ENCODE measurements around the gene CAPG. TPM values are rescaled to one million over a fixed set of nuclear protein-coding genes. Genes with fewer than 3 reads are reported as not detected.

CAPG gene
- total and polyA plus RNA-seq, 9 of the 15 experiments (the other 6 are each of a cell fraction or from before 2014, with no cell fraction given), result 10.6 to 90.4 (median 56.0) TPM

- TF ChIP-seq TAF15 (IDR thresholded peaks at IDR 0.05; ENCODE audit: low read depth, low read length) (no peak), ZNF830 (CRISPR knock-in tag; IDR thresholded peaks at IDR 0.05) (no peak), SUPT5H (IDR thresholded peaks at IDR 0.05) (no peak), ATF7 (IDR thresholded peaks at IDR 0.05) (peak; percentile 49; the same call in 1 of the 2 replicates), MYC (IDR thresholded peaks at IDR 0.05; ENCODE audit: low read depth, low read length) (peak; percentile 50), MYC (CRISPR knock-in tag; IDR thresholded peaks at IDR 0.05; ENCODE audit: borderline replicate concordance, low read depth) (no peak), PHTF2 (CRISPR knock-in tag; IDR thresholded peaks at IDR 0.05) (no peak), MEIS2 (IDR thresholded peaks at IDR 0.05; ENCODE audit: partially characterized antibody) (peak; percentile 68), CXXC5 (CRISPR knock-in tag; IDR thresholded peaks at IDR 0.05) (peak; percentile 81), ZNF609 (CRISPR knock-in tag; IDR thresholded peaks at IDR 0.05; ENCODE audit: borderline replicate concordance) (no peak), ZNF431 (CRISPR knock-in tag; IDR thresholded peaks at IDR 0.05) (no peak), ZNF717 (CRISPR knock-in tag; IDR thresholded peaks at IDR 0.05) (no peak), MCM3 (IDR thresholded peaks at IDR 0.05) (no peak)
- TF ChIP-seq, protein P1, sequence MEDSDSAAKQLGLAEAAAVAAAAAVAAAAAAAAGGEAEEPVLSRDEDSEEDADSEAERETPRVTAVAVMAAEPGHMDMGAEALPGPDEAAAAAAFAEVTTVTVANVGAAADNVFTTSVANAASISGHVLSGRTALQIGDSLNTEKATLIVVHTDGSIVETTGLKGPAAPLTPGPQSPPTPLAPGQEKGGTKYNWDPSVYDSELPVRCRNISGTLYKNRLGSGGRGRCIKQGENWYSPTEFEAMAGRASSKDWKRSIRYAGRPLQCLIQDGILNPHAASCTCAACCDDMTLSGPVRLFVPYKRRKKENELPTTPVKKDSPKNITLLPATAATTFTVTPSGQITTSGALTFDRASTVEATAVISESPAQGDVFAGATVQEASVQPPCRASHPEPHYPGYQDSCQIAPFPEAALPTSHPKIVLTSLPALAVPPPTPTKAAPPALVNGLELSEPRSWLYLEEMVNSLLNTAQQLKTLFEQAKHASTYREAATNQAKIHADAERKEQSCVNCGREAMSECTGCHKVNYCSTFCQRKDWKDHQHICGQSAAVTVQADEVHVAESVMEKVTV (CRISPR knock-in tag; IDR thresholded peaks at IDR 0.05), result peak; percentile 99
- TF ChIP-seq, protein P2, sequence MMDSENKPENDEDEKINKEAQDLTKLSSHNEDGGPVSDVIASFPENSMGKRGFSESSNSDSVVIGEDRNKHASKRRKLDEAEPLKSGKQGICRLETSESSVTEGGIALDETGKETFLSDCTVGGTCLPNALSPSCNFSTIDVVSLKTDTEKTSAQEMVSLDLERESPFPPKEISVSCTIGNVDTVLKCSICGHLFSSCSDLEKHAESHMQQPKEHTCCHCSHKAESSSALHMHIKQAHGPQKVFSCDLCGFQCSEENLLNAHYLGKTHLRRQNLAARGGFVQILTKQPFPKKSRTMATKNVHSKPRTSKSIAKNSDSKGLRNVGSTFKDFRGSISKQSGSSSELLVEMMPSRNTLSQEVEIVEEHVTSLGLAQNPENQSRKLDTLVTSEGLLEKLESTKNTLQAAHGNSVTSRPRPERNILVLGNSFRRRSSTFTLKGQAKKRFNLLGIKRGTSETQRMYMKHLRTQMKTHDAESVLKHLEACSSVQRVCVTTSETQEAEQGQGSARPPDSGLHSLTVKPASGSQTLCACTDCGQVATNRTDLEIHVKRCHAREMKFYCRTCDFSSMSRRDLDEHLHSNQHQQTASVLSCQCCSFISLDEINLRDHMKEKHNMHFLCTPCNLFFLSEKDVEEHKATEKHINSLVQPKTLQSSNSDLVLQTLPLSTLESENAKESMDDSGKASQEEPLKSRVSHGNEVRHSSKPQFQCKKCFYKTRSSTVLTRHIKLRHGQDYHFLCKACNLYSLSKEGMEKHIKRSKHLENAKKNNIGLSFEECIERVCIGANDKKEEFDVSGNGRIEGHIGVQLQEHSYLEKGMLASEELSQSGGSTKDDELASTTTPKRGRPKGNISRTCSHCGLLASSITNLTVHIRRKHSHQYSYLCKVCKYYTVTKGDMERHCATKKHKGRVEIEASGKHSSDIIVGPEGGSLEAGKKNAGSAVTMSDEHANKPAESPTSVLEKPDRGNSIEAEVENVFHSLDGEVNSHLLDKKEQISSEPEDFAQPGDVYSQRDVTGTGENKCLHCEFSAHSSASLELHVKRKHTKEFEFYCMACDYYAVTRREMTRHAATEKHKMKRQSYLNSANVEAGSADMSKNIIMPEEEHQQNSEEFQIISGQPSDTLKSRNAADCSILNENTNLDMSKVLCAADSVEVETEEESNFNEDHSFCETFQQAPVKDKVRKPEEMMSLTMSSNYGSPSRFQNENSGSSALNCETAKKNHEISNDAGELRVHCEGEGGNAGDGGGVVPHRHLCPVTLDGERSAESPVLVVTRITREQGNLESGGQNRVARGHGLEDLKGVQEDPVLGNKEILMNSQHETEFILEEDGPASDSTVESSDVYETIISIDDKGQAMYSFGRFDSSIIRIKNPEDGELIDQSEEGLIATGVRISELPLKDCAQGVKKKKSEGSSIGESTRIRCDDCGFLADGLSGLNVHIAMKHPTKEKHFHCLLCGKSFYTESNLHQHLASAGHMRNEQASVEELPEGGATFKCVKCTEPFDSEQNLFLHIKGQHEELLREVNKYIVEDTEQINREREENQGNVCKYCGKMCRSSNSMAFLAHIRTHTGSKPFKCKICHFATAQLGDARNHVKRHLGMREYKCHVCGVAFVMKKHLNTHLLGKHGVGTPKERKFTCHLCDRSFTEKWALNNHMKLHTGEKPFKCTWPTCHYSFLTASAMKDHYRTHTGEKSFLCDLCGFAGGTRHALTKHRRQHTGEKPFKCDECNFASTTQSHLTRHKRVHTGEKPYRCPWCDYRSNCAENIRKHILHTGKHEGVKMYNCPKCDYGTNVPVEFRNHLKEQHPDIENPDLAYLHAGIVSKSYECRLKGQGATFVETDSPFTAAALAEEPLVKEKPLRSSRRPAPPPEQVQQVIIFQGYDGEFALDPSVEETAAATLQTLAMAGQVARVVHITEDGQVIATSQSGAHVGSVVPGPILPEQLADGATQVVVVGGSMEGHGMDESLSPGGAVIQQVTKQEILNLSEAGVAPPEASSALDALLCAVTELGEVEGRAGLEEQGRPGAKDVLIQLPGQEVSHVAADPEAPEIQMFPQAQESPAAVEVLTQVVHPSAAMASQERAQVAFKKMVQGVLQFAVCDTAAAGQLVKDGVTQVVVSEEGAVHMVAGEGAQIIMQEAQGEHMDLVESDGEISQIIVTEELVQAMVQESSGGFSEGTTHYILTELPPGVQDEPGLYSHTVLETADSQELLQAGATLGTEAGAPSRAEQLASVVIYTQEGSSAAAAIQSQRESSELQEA (IDR thresholded peaks at IDR 0.05; ENCODE audit: low read depth), result no peak
These were observed 10.5 kb upstream of the CAPG start (continued) for GRCh38 chr2:85420536-85421259.
